GM21515 (cell line): ENCODE measurements around the gene SEC11A.
"Not testable (repeated sequence)": the region's sequence is repeated elsewhere in the genome, so short reads cannot be mapped to it uniquely, and the experiment has no call there.

ENCODE experiments used
- ATAC-seq: cut with Tn5 transposase; IDR thresholded peaks from one replicate; pipeline ENCODE4 v1.9.1; 2021; ENCODE audit not compliant: unreplicated experiment

Gene SEC11A

GRCh38 chr15:84740691-84741090 lies 24.8 kb upstream of the SEC11A start:
- ATAC-seq, result no peak

DNA sequence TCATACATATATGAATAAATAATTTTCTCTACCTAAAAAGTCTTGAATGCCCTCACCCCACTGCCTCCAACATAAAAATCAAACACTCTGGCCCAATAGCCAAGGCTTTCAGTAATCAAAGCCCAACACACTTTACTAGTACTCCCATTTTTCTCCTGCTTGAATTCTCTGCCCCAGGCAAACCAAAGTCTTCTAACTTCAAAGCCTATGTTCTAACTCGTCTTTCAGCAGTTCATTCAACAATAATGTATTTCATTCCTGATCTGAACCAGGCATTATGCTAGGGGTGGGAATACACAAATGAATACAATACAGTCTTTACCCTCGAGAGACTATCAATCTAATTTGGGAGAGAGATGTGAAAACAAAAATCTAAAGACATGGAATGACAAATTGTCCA lies 21.1 kb upstream of the SEC11A start:
- ATAC-seq, result no peak

- ATAC-seq, result peak; percentile 63
Observed at GRCh38 chr15:84736375-84736774, 20.4 kb upstream of the SEC11A start.

GRCh38 chr15:84735480-84736061 lies 19.6 kb upstream of the SEC11A start:
- ATAC-seq, result peak; percentile 36

- ATAC-seq, result peak; percentile 81
Observed at GRCh38 chr15:84734794-84735479, 19.0 kb upstream of the SEC11A start.

GRCh38 chr15:84731774-84732173 lies 15.8 kb upstream of the SEC11A start:
- no peak for ATAC-seq

- no peak for ATAC-seq
Observed at GRCh38 chr15:84727429-84727828, 11.5 kb upstream of the SEC11A start.

- ATAC-seq, result no peak
Observed at GRCh38 chr15:84725001-84725491, 9.1 kb upstream of the SEC11A start.

- no peak for ATAC-seq
Observed at GRCh38 chr15:84722628-84723027, 6.7 kb upstream of the SEC11A start.

DNA sequence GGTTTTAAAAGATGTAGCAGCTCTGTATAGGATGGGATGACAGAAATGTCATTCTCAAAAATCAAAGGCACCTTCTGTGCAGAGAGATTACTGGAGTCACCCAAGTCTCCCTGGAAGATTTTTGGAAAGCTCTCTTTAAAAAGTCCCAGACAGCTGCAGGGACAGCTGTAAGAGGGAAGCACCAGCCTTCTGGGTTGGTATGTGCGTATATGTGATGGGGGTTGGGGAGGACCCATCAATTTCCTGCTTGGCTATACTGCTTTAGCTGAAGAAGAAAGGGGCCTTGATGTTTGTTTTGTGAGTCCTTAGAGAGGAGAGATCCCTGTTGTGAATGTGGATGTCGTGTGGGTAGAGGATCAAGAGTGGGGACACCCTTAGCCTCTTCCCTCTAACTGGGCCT lies 5.4 kb upstream of the SEC11A start:
- no peak for ATAC-seq

GRCh38 chr15:84715441-84716035 lies 401 bp downstream of the SEC11A start:
- ATAC-seq, result peak; percentile 6

GRCh38 chr15:84714821-84715220 lies 1.1 kb downstream of the SEC11A start:
- no peak for ATAC-seq

DNA sequence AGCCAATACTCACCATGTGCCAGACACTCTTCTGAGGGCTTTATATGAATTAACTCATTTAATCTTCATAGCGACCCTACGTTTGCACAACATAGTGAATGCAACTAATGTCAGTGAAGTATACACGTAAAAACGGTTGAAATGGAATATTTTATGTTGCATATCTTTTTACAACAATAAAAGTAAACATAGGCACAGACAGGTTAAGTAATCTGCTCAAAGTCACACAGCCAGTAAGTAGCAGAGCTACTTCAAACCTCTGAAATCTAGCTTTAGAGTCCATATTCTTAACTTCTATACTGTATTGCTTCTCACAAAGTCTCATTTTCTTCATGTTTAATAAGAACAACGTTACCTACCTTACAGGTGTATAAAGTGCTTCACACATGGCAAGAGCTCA lies 1.6 kb downstream of the SEC11A start:
- no peak for ATAC-seq

- ATAC-seq, result no peak
Observed at GRCh38 chr15:84703808-84704207, 12.1 kb downstream of the SEC11A start.

DNA sequence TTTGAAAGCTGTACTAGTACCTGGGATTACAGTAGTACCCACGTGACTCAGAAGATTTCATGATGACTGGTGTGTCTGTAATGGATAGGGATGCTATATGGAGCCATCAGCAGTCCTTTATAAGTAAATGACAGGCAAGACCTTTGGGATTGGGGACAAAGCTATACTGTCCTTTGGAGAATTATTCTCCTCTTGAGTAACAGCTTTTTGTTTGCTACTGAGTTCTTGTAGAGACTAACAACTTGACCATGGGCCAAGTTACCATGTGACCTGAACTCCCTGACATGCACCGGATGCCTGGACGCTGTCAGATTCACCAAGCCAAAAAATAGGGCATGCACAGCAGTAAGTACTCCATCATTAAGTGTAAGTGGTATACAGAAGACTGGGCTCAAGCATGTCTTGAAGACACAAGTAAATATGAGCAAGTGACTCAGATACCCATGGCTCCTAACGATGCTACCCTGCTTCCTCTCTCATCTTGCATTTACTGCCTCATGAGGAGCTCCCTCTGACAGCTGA lies 12.9 kb downstream of the SEC11A start:
- ATAC-seq, result no peak

DNA sequence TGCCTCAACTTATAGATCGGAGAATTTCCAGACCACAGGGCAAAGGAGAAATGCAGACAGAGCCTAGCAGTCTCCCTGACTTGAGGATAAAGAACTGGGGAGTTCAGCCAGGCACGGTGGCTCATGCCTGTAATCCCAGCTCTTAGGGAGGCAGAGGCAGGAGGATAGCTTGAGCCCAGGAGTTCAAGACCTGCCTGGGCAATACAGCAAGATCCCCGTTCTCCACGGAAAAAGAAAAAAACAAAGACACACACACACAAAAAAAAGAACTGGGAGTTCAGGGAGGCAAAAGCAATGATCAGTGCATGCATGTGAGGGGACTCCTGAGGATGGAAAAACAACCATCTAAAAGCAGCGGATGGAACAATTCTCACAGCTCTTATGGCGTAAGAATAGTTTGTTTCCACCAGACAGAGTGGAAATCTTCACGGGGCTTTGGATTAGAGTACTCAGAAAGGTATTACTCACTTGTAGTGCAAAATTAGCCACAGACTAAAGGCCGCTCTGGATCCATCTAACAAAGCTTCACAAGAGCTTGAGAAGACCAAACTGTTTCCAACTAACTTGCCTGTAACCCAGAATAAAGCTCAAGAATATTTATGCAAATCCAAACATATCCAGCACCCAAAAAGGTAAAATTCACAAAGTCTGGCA lies 16.3 kb downstream of the SEC11A start:
- ATAC-seq, result no peak

DNA sequence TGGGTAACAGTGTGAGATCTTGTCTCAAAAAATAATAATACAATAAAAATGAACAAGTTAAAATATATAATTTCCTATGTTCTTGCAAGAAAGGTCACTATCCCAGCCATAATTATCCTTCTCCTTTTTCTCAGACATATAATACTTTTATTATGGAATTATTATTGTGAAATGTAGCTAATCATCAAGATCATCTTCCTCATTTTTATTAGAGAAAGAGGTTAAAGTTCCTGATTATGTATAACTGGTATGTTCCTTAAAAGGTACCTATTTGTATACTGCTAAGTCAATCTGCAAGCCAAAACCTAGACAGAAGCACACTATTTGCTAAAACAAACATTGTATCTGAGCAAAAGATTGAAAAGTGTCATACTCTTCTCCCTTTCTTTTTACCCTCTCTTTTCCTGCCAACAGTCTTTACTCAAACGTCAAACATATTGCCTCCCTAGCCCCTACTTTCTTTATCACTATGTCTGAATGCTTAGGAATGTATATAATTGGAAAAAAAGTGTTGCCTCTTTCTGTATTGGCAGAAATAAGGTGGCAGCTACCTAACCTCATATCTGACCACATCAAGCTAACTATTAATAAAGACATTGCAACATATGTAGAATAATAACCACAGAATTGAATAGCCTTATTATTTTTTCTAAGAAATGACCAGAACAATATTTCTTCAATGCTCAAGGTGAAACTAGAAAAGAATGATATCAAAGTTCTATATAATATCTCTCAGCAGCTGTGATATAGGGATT lies 18.5 kb downstream of the SEC11A start:
- no peak for ATAC-seq

DNA sequence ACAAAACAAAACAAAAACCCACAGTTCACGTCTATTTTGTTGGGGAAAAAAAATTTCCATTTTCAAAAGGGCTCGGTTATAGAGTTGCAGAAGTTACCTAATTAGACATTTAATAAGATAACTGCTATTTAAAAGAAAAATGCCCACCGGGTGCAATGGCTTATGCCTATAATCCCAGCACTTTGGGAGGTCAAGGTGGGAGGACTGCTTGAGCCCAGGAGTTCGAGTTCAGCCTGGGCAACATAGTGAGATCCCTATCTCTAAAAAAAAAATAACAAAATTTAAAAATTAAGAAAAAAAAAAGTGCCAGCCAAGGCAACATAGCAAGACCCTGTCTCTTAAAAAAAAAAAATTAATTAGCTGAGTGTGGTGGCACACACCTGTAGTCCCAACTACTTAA lies 19.2 kb downstream of the SEC11A start:
- ATAC-seq, result no peak

- ATAC-seq, result no peak
Observed at GRCh38 chr15:84690342-84690741, 25.6 kb downstream of the SEC11A start.

- ATAC-seq, result no peak
Observed at GRCh38 chr15:84689858-84690257, 26.1 kb downstream of the SEC11A start.

DNA sequence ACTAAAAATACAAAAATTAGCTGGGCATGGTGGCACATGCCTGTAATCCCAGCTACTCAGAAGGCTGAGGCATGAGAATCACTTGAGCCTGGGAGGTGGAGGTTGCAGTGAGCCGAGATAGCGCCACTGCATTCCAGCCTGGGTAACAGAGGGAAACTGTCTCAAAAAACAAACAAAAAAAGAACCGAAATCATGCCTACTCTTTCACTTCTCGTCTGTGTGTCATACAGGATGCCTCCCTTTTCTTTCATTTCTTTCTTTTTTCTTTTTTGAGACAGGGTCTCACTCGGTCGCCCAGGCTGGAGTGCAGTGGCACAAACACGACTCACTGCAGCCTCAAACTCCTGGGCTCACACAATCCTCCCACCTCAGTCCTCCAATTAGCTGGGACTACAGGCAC lies 29.5 kb downstream of the SEC11A start:
- not testable (repeated sequence) for ATAC-seq
